ENCODE data around the gene SERPING1.

GRCh38 chr11:57585301-57585700, 12.2 kb upstream of the SERPING1 start:
- TF ChIP-seq, protein P1, sequence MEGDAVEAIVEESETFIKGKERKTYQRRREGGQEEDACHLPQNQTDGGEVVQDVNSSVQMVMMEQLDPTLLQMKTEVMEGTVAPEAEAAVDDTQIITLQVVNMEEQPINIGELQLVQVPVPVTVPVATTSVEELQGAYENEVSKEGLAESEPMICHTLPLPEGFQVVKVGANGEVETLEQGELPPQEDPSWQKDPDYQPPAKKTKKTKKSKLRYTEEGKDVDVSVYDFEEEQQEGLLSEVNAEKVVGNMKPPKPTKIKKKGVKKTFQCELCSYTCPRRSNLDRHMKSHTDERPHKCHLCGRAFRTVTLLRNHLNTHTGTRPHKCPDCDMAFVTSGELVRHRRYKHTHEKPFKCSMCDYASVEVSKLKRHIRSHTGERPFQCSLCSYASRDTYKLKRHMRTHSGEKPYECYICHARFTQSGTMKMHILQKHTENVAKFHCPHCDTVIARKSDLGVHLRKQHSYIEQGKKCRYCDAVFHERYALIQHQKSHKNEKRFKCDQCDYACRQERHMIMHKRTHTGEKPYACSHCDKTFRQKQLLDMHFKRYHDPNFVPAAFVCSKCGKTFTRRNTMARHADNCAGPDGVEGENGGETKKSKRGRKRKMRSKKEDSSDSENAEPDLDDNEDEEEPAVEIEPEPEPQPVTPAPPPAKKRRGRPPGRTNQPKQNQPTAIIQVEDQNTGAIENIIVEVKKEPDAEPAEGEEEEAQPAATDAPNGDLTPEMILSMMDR (IDR thresholded peaks at IDR 0.05; ENCODE audit: extremely low read depth in 1 of 2, insufficient read depth in 1 of 2, low read depth in 1 of 2, low read length in 2 of 2): no peak
- no peak for TF ChIP-seq MYC (IDR thresholded peaks at IDR 0.05; ENCODE audit: low read depth, low read length)
- TF ChIP-seq EZH2 (IDR thresholded peaks at IDR 0.05; ENCODE audit: borderline replicate concordance, low read depth, low read length, severe bottlenecking): no peak
- TF ChIP-seq POLR2AphosphoS5 (IDR thresholded peaks at IDR 0.05; ENCODE audit: insufficient read depth, low read depth, low read length): no peak
- TF ChIP-seq FOS (IDR thresholded peaks at IDR 0.05; ENCODE audit: borderline replicate concordance, insufficient read depth, low read length): no peak
- TF ChIP-seq, protein P2, sequence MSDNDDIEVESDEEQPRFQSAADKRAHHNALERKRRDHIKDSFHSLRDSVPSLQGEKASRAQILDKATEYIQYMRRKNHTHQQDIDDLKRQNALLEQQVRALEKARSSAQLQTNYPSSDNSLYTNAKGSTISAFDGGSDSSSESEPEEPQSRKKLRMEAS (IDR thresholded peaks at IDR 0.05; ENCODE audit: insufficient read depth, insufficient read length): no peak
- TF ChIP-seq POLR2A (IDR thresholded peaks at IDR 0.05; ENCODE audit: low read depth, low read length): no peak
- no peak for TF ChIP-seq JUN (IDR thresholded peaks at IDR 0.05; ENCODE audit: borderline replicate concordance, insufficient read depth, insufficient read length, low read depth)

All from endothelial cell of umbilical vein (primary cell).